Sigmoid colon (tissue), 7 donors: ENCODE data around the gene CARD10. TPM values are rescaled to one million over a fixed set of nuclear protein-coding genes. Genes with fewer than 3 reads are reported as not detected.
"Not testable (repeated sequence)": the region's sequence is repeated elsewhere in the genome, so short reads cannot be mapped to it uniquely, and the experiment has no call there.

Experiments
- DNase-seq: peaks from one replicate; pipeline ENCODE4 v3.0.0-alpha.2; 2019
- H3K27ac ChIP-seq, 4 donors: fragments of 200-600 bp; sonication (generic); one replicate each; pipeline ENCODE4 v1.5.1; 2016 to 2019; ENCODE audit warnings: mild to moderate bottlenecking in 1 of 4
- H3K27me3 ChIP-seq, 3 donors: fragments of 200-600 bp; sonication (generic); one replicate each; pipeline ENCODE4 v1.5.1; 2019; ENCODE audit warnings: mild to moderate bottlenecking in 1 of 3
- H3K36me3 ChIP-seq, 4 donors: fragments of 200-600 bp; sonication (generic); one replicate each; pipeline ENCODE4 v1.5.1; 2016 to 2019
- H3K4me1 ChIP-seq, 4 donors: fragments of 200-600 bp; sonication (generic); one replicate each; pipeline ENCODE4 v1.5.1; 2017 to 2019
- H3K4me3 ChIP-seq, 4 donors: fragments of 200-600 bp; sonication (generic); one replicate each; pipeline ENCODE4 v1.5.1; 2017 to 2019; ENCODE audit warnings: mild to moderate bottlenecking in 2 of 4, moderate library complexity in 1 of 4
- H3K9me3 ChIP-seq, 4 donors: fragments of 200-600 bp in 3 of 4; sonication (generic) in 3 of 4; one replicate each; pipeline versions ENCODE4 v1.5.1 to v1.6.1; 2013 to 2019
- CTCF ChIP-seq, 4 experiments: fragments of 450-650 bp in 3 of 4; fragments of 200-600 bp in 1 of 4; IDR thresholded peaks; one replicate each; pipeline ENCODE4 v1.5.1; 2016 to 2019; ENCODE audit warnings: antibody characterized with exemption in 4 of 4, mild to moderate bottlenecking in 3 of 4, moderate library complexity in 2 of 4
- EP300 ChIP-seq, 4 donors: sonication (generic); formaldehyde crosslinking; IDR thresholded peaks; one replicate each; pipeline ENCODE4 v1.6.1; 2017; ENCODE audit warnings: antibody characterized with exemption in 4 of 4
- POLR2A ChIP-seq, 2 donors: fragments of 450-650 bp; IDR thresholded peaks; one replicate each; pipeline ENCODE4 v1.6.1; 2016; ENCODE audit warnings: antibody characterized with exemption in 2 of 2, mild to moderate bottlenecking in 2 of 2, moderate library complexity in 2 of 2
- POLR2AphosphoS5 ChIP-seq, 4 donors: sonication (generic); formaldehyde crosslinking; IDR thresholded peaks; one replicate each; pipeline ENCODE4 v1.6.1; 2017; ENCODE audit warnings: antibody characterized with exemption in 4 of 4
- WGBS, 2 donors: extraction: QIAGEN DNeasy Blood & Tissue Kit; methylation state at CpG; one replicate each; pipeline ENCODE4 v1.1.7; 2013; 5-methylcytosine and 5-hydroxymethylcytosine counted together
- intact Hi-C: fragments of 100-400 bp; cut with DNase I; formaldehyde crosslinking; loops from one replicate; pipeline ENCODE4 v1.15.1; 2023
- polyA plus RNA-seq, 3 donors: library from polyadenylated mRNA; stranded (reverse); fragments of 200-250 nt; gene quantifications; one replicate each; pipeline ENCODE4 v1.2.3, GENCODE V29; 2013
- total RNA-seq, 4 donors: library from RNA; depleted of rRNA; stranded (reverse); fragments of >200 nt; gene quantifications; one replicate each; pipeline ENCODE4 v1.1.0, GENCODE V29; 2016
- donor health status: healthy with polysubstance abuse.
- donor health status: Bipolar disorder and iron deficiency.
- donor health status: healthy.

CARD10 gene
- total and polyA plus RNA-seq, 7 donors = 2.8 to 41.0 (median 8.6) TPM

DNA sequence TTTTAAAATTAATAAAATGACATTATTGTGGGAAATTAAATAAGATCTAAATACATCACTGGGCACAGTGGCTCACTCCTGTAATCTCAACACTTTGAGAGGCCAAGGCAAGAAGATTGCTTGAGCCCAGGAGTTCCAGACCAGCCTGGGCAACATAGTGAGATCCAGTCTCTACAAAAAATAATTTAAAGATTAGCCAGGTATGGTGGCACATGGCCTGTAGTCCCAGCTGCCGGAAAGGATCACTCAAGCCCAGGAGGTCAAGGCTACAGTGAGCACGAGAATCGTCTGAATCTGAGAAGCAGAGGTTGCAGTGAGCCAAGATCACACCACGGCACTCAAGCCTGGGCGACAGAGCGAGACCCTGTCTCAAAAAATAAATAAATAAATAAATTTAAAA, 15.9 kb upstream of the CARD10 start:
- DNase-seq = no peak
- TF ChIP-seq EP300 (IDR thresholded peaks at IDR 0.05) = no peak
- TF ChIP-seq CTCF (IDR thresholded peaks at IDR 0.05) = no peak
- TF ChIP-seq POLR2A (IDR thresholded peaks at IDR 0.05) = no peak
- no peak for TF ChIP-seq POLR2AphosphoS5 (IDR thresholded peaks at IDR 0.05)
- Histone ChIP-seq H3K27me3 (peaks cover 0 to 6% (median 0%) of the 10 kb centered on the region in 3 donors), H3K4me1 (peaks cover 0 to 10% (median 9%) of the 10 kb centered on the region in 4 donors), H3K9me3 (no peaks in the 10 kb centered on the region), H3K36me3 (no peaks in the 10 kb centered on the region), H3K4me3 (no peak overlapping the region), H3K27ac (no peak overlapping the region)
- intact Hi-C loops = no loop called here
- WGBS, 2 donors = 93 to 94% methylated on average over 6 of the region's 6 CpGs

DNA sequence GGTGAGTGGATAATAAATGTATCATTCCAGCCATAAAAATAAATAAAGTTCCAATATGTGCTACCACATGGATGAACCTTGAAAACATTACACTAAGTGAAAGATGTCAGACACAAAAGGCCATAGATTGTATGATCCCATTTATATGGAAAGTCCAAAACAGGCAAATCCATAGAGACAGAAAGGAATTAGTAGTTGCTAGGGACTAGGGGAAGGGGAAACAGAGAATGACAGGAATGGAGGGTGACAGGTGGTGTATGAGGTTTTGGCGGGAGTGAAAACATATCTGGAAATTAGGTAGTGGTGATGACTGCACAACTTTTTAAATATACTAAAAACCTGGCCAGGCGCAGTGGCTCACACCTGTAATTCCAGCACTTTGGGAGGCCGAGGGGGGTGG, 15.2 kb upstream of the CARD10 start:
- Histone ChIP-seq H3K36me3 (no peaks in the 10 kb centered on the region), H3K9me3 (no peaks in the 10 kb centered on the region), H3K27ac (no peak overlapping the region), H3K27me3 (peaks cover 0 to under 1% (median 0%) of the 10 kb centered on the region in 3 donors), H3K4me1 (peaks cover 0 to 10% (median 9%) of the 10 kb centered on the region in 4 donors), H3K4me3 (no peak overlapping the region)
- no peak for DNase-seq
- WGBS, 2 donors = 88 to 89% methylated on average over 3 of the region's 3 CpGs
- intact Hi-C loops = no loop called here
- TF ChIP-seq CTCF (IDR thresholded peaks at IDR 0.05) = no peak
- no peak for TF ChIP-seq EP300 (IDR thresholded peaks at IDR 0.05)
- no peak for TF ChIP-seq POLR2A (IDR thresholded peaks at IDR 0.05)
- no peak for TF ChIP-seq POLR2AphosphoS5 (IDR thresholded peaks at IDR 0.05)

- no peak overlapping the region for H3K27ac ChIP-seq
- DNase-seq = no peak
- peaks cover 0 to 7% (median 6%) of the 10 kb centered on the region in 4 donors for H3K4me1 ChIP-seq
- no peak for TF ChIP-seq CTCF (IDR thresholded peaks at IDR 0.05)
- no peak for TF ChIP-seq POLR2A (IDR thresholded peaks at IDR 0.05)
- no peak for TF ChIP-seq EP300 (IDR thresholded peaks at IDR 0.05)
- no peak for TF ChIP-seq POLR2AphosphoS5 (IDR thresholded peaks at IDR 0.05)
- H3K36me3 ChIP-seq = no peaks in the 10 kb centered on the region
- WGBS, 2 donors = 2 to 21% methylated on average over 9 of the region's 9 CpGs
- intact Hi-C loops = no loop called here
- no peaks in the 10 kb centered on the region for H3K9me3 ChIP-seq
- no peaks in the 10 kb centered on the region for H3K27me3 ChIP-seq
- no peak overlapping the region for H3K4me3 ChIP-seq
Measured at GRCh38 chr22:37533995-37534394, 14.8 kb upstream of the CARD10 start.

DNA sequence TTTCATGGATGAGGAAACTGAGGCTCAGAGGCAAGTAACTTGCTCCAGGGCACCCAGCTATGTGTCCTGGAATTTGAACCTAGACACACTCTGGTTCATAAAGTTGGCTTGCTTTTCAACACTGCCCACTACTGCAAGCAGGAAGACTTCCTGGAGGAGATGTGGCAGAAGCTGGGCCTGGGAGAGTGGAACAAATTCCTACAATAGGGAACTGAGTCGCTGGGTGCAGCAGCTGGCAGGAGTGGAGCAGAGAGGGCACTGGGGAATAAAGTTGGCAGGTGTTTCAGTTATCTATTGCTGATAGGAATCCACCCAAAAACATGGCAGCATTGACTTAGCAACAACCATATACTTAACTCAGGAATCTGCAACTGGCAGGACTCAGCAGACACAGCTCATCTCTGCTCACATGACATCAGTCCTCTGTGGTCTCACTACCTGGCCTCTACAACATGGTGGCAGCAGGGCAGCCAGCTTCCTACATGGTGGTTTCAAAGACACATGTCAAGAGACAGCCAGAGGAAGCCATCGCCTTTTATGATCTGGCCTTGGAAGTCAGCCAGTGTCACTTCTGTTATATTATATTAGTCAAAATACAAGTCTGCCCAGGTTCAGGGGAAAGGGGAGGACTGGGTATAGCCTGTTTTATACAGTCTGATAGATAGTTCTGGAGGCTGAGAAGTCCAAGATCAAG, 10.6 kb upstream of the CARD10 start:
- H3K27ac ChIP-seq = no peak overlapping the region
- no peaks in the 10 kb centered on the region for H3K27me3 ChIP-seq
- DNase-seq = no peak
- H3K36me3 ChIP-seq = no peaks in the 10 kb centered on the region
- intact Hi-C loops = no loop called here
- H3K4me3 ChIP-seq = no peak overlapping the region
- H3K4me1 ChIP-seq = peaks cover 0 to 6% (median 3%) of the 10 kb centered on the region in 4 donors
- TF ChIP-seq POLR2AphosphoS5 (IDR thresholded peaks at IDR 0.05) = no peak
- TF ChIP-seq CTCF (IDR thresholded peaks at IDR 0.05) = no peak
- no peaks in the 10 kb centered on the region for H3K9me3 ChIP-seq
- 13 to 47% methylated on average over 2 of the region's 2 CpGs for WGBS, 2 donors

- H3K4me3 ChIP-seq, DNase-seq, intact Hi-C loops, H3K27me3 ChIP-seq, H3K27ac ChIP-seq, H3K4me1 ChIP-seq, H3K9me3 ChIP-seq, H3K36me3 ChIP-seq: not testable (repeated sequence)
- 87 to 90% methylated on average over 9 of the region's 9 CpGs for whole genome bisulfite sequencing, 2 donors
Measured at GRCh38 chr22:37527952-37528351, 8.7 kb upstream of the CARD10 start.

DNA sequence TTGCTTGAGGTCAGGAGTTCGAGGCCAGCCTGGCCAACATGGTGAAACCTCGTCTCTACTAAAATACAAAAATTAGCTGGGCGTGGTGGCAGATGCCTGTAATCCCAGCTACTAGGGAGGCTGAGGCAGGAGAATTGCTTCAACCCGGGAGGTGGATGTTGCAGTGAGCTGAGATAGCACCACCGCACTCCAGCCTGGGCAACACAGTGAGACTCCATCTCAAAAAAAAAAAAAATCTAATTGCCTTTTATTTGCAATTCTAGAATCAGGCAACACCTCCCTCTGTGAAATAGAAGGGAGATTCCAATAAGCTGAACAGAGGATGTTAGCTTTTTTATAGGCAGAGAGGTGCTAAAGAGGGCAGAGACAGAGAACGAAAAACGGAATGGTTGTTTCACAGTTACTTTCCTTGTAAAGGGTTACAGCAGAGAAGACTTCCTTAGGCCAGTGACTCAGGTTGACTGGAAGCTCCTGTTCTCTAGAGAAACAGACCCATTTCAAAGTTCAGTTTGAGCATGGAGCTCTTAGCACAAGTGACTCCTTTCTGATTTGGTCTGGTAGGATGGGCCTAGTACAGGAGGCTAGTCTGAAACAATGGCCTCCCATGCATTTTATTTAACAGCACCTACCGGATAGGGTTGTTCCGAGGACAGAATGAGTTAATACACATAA, 8.0 kb upstream of the CARD10 start:
- H3K9me3 ChIP-seq, H3K36me3 ChIP-seq, H3K27me3 ChIP-seq, intact Hi-C loops, H3K4me3 ChIP-seq, H3K27ac ChIP-seq, DNase-seq, H3K4me1 ChIP-seq: not testable (repeated sequence)
- 80 to 89% methylated on average over 9 of the region's 9 CpGs for WGBS, 2 donors
